Activated CD4-positive, CD25-positive, alpha-beta regulatory T cell treated with anti-CD3 and anti-CD28 coated beads, Interleukin-2, amount 50 U/mL, for 24 hours (primary cell): Measurements from ENCODE around the gene ZNF555.
"Not testable (repeated sequence)": the region's sequence is repeated elsewhere in the genome, so short reads cannot be mapped to it uniquely, and the experiment has no call there.

Source experiments
- ATAC-seq, 2 donors: fragments of 150-1000 bp; cut with Tn5 transposase; one replicate each; pipeline ENCODE4 v1.10.0; 2021; ENCODE audit warnings: mild to moderate bottlenecking in 1 of 2, moderate library complexity in 1 of 2

Gene ZNF555

DNA sequence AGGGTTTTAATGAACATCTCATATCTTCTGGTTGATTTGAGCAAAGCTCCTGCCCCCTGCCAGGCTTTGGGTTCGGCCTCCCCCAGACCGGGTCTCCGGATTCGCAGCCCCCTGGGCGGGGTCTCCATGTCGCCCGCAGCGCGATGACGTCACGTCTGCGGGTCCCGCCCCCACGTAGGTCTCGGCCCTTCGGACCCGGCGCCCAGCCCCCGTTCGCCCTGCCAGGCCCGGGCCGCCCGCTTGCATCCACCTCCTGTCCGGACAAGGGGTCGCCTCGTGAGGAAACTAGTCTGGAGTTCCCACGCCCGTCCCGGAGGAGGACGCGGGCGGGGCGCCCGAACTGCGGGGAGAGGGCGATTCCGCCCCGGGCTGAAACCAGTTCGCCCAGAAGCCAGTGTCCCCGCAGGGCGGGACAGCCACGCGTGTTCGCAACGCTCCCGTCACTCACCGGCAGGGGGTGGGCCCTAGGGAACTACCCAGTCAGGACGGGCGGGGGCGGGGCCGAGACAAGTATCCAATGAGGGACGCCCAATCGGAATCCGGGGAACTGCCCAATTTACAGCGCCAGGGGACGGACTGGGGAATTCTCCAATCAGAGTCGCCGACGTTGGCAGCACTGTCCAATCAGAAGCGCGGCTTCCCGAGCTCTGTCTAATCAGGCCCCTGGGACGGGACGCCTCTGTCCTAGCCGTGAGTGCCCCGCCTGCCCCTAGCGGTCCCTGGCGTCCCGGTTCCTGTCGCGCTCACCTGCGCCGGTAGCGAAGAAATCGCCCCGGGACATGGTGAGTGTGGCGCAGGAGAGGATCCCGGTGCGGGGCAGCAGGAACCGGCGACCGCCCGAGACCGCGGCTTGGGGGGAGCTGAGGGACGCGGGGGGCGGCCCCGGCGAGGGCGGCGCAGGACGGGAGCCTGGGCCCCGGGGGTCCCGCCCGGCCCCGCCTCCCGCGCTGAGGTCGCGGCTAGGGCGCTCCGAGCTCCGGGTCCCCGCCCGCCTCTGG is at the start of gene ZNF555:
ZNF555 (plus strand) TSS at position 682 of the 998 bp plus-strand sequence; CDS start at position 780, 98 bp downstream.
- ATAC-seq = peak; percentile 100

GRCh38 chr19:2791876-2792275 is 49.4 kb upstream of the ZNF555 start:
- no peak for ATAC-seq

- not testable (repeated sequence) for ATAC-seq
These were observed 48.6 kb upstream of the ZNF555 start for GRCh38 chr19:2792666-2793065.

- ATAC-seq = no peak
These were observed 48.1 kb upstream of the ZNF555 start for GRCh38 chr19:2793126-2793525.

DNA sequence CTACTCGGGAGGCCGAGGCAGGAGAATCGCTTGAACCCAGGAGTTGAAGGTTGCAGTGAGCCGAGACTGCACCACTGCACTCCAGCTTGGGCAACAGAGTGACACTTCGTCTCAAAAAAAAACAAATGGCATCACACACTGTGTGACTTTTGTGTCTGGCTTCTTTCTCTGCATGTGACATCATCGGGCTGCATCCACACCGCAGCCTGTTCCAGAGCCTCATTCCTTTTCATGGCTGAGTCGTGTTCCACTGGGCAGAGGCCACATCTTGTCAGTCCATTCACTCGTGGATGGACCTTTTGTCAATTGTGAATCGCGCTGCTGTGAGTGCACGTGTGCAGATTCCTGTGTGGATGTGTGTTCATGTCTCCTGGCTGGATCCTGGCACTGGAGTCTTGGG is 47.7 kb upstream of the ZNF555 start:
- no peak for ATAC-seq

- no peak for ATAC-seq
These were observed 45.2 kb upstream of the ZNF555 start for GRCh38 chr19:2795827-2796658.

DNA sequence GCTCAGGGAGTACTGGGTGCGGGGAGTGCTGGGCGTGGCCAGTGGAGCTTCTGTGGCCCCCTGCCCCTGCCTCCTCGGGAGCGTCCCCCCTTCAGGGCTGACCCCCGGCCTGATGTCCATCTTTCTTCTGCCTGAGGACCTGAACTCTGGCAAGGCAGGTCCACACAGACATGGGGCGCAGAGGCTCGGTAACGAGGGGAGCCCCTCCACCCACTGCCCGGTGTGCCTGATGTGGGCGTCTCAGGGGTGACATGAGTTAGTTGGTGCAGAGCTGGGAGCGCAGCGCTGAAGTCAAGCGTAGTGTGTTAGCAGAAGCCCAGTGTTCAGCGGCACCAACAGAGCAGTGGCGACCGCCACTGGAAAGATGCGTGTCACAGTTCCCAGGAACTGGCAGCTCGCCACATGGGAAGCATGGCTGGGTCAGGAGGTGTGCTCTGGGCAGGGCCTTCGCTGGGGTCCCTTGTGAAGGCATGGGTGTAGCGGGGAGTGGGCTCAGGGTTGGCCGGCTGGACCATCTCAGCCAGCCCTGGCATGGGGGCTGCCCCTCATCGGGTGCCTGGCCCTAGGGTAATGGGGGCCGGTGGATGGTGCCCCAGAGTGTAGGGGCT is 44.5 kb upstream of the ZNF555 start:
- ATAC-seq = no peak

DNA sequence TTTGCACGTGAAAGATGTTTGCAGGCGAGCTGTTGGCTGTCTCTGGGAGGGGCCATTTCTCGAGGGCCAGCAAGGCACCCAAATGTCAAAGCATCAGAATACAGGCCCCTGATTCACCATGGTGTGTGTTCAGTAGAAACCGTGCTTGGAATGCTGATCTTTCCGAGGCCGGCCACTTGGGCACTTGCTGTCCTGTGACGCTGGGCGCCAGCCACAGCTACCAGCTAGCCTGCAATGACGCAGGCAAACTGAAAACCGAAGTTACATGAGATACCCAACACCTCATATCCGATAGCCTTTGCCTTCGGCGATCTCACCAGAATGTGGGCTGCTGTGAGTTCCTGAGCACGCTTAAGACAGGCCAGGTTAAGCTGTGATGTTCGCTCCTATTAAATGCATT is 44.0 kb upstream of the ZNF555 start:
- no peak for ATAC-seq

GRCh38 chr19:2798158-2798685 is 43.1 kb upstream of the ZNF555 start:
- no peak for ATAC-seq

GRCh38 chr19:2798733-2799132 is 42.5 kb upstream of the ZNF555 start:
- ATAC-seq = no peak

DNA sequence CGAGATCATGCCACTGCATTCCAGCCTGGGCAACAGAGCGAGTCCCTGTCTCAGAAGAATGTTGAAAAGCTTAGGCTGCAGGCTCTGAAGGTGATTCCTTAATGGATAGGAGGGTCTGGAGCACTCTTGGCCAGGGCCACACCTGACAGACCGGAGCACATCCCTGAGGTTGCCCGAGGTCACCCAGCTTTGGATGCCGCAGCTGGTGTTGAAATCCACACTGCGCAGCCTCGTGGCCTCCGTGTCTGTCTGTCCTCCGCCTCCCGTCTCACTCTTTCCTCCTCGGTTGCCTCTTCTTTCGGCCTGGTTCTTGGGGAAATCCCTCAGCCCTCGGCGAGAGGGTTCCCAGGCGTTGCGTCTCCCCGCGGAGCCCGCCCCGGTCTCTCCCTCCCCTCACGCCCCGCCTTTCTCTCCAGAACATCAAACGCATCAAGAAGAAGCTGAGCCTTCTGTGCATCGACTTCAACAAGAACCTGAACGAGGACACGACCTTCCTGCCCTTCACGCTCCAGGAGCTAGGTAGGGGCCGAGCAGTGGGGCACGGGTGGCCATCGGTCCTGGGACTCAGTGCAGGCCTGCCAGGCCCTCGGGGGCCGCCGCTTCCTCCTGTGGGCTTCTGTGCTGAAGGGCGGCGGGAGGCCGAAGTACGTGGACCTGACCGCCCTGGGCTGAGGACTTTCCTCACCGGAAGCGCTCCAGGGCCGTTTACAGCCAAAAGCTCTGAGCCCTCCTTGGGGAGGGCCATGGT is 41.8 kb upstream of the ZNF555 start:
- ATAC-seq = no peak

DNA sequence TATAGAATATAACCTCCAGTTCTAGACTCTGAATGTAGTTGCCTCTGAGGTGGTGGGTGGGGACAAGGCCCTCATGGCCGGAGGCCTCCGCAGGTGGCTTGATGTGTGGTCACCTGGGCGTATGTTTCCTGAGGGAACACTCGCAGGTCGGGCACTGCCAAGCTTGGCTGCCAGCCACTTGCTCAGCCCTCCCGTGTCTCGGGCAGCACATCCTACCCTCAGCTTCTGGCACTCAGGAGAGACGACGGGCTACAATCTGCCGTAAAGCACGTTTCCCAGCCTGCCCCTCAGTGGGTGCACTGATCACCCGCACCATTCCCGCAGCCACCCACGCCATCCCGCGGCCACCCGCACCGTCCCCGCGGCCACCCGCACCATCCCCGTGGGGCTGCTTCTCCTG is 40.8 kb upstream of the ZNF555 start:
- no peak for ATAC-seq

GRCh38 chr19:2802826-2803225 is 38.4 kb upstream of the ZNF555 start:
- ATAC-seq = no peak

DNA sequence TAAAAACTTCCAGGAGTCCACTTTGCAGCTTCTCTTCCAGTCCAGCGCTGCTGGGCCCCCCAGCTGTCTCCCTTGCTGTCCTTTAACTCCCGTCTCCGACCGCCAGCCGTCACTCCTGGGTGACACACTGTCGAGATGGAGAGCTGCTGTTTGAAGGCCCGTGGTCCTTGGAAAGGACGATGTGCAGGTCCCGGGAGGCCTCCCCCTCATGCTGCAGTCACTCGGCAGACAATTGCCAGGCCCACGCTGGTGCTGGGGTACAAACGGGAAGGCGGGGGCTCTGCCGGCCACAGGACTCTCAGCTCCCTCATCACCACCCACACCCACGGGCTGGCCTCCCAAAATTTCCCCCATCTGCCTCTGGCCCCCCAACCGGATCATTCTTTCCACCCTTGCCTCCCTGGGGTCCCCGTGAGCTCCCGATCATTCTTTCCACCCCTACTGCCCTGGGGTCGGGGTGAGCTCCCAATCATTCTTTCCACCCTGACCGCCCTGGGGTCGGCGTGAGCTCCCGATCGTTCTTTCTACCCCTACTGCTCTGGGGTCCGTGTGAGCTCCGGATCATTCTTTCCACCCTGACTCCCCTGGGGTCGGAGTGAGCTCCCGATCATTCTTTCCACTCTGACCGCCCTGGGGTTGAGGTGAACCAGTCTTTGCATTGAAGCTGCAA is 37.7 kb upstream of the ZNF555 start:
- ATAC-seq = no peak

- ATAC-seq = no peak
These were observed 36.9 kb upstream of the ZNF555 start for GRCh38 chr19:2804156-2805004.

DNA sequence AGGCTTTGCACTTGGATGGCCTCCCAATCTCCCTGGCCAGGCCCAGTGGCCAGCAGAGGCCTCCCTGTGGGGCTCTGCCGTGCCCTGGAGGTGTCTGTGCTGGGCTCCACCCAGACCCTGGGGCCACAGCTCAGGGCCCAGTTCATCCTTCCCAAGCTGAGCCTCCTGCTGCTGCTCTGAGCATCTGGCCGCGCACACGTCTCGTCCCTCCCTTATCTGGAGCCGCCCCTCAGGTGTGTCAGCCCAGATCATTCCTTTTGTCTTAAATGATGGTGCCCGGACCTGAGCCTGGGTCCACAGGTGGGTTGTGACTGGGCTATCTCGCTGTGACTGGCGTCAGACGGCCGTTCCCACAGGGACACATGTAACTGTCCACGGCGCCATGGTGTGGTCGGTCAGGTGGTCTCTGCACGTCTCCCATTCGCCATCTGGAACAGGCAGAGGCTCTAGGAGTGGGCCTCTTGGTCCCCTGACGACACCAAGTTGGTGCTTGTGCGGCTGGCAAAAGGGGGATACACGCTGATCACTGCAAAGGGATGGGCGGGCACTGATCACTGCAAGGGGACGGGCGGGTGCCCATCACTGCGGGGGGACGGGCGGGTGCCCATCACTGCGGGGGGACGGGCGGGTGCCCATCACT is 35.9 kb upstream of the ZNF555 start:
- no peak for ATAC-seq

- ATAC-seq = no peak
These were observed 35.2 kb upstream of the ZNF555 start for GRCh38 chr19:2805991-2806649.

DNA sequence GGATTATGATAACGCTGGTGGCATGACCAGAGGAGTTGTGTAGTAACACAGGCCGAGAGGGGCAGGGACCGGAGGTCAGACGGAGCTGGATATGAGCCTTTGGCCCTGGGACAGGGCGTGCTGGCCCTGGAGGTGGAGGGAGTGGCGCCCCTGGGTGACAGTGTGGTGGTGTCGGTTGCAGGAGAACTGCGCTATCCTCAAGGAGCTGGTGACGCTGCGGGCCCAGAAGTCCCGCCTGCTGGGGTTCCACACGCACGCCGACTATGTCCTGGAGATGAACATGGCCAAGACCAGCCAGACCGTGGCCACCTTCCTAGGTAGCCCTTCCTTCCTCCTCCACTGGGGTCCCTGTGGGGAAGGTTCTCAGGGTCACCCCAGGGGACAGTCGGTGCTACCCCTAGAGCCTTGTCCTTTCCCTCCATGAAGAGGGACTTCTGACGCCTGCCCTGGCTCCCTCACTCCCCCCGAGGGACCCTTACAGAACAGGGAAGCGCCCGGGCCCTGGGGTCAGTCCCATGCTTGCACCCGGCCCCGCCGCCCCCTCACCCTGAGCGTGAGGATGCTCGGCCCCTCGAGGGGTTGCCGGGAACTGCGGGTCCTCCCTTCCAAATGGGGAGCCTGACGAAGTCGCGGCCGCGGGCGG is 34.4 kb upstream of the ZNF555 start:
- ATAC-seq = no peak
